ENCODE data around the gene RIOK3.
"Not testable (repeated sequence)": the region's sequence is repeated elsewhere in the genome, so short reads cannot be mapped to it uniquely, and the experiment has no call there.

Gene RIOK3

DNA sequence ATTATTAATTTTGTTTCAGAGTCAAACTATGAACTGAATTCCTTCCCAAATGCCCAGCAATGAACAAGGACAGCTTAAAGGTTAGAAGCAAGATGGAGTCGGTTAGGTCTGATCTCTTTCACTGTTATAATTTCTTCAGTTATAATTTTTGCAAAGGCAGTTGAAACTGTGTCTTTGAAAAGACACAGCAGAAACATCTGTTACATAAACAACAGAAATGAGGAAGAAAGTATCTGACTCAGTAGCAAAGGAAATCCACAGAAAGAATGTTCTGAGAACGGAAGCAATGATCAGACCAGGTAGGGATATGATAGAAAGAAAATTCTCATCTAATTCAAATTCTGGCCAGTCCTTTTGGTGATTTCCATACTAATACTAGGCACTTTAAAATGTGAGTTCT is 45.0 kb downstream of the RIOK3 start:
- no peak for DNase-seq (ENCODE audit: low spot score)

GRCh38 chr18:23498877-23499276 is 45.8 kb downstream of the RIOK3 start:
- peak; percentile 63 for DNase-seq (ENCODE audit: low spot score)

GRCh38 chr18:23499291-23499781 is 46.2 kb downstream of the RIOK3 start:
- DNase-seq (ENCODE audit: low spot score), result no peak

DNA sequence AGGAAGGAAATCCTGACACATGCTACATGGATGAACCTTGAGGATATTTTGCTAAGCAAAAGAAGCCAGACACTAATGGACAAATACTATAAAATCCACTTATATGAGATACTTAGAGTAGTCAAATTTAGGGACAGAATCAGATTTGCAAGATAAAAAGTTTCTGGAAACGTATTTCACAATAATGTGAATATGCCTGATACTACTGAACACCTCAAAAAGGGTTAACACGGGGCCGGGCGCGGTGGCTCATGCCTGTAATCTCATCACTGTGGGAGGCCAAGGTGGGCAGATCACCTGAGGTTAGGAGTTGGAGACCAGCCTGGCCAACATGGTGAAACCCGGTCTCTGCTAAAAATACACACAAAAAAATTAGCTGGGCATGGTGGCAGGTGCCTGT is 48.5 kb downstream of the RIOK3 start:
- DNase-seq (ENCODE audit: low spot score), result no peak

DNA sequence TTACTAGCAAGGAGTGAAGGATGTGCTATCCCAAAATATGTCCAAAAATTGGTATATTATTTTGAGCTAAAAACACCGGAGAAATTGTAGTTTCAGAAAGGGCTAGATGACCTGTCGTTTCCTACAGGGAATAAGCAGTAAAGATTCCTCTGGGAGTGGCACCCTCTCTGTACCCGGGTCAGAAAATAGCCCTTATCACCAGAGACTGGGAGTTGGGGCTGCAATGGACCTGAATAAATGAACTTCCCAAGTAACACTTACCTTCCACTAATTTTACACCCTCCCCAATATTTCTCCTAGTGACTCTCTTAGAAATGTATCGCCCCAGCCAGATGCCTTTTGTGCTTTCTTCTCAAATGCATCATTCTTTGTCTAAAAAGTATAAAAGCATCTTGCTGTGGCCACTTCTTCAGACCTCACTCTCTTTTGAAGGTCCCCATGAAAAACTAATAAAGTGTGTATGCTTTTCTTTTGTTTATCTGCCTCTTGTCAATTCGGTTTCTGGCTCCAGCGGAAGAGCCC is 49.5 kb downstream of the RIOK3 start:
- no peak for DNase-seq (ENCODE audit: low spot score)

DNA sequence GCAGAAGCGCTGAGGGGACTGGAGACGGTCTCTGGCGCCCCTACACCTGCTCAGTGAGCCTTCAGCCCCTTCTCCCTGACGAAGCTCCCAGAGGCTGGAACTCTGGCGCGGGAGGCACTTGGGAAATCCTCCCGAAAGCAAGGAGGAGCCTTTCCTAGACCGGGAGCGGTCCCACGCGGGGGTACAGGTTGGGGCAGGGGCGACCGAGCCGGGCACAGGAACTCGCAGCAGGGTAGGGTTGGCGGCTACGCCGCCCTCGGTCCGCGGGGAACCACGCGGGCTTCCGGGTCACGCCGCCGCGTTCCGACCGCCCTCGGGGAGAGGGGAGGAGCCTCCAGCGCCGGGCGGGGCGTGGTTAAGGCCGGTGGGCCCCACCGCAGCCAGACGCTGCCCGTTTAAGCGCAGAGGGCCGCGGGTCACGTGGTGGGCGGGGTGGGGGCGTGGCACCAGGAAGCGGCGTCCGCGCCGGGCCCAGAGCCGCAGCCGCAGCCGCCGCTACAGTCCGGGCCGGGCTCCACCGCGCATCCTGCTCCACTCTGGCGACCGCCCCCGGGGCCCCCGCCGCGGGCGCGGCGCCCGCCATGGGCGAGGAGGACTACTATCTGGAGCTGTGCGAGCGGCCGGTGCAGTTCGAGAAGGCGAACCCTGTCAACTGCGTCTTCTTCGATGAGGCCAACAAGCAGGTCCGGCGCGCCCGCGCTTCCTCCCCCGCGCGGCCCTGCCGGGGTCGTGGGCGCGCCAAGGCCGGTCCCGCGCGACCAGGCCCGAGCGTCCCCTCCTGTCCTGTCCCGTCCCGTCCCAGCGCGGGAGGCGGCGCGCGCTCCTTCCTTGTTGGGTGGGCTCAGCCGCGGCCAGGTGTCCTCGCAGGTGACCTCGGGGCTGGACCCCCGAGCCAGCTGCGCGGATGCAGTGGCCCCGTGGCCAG is 50.2 kb downstream of the RIOK3 start, which contains the start of gene RMC1:
Gene RMC1, plus strand, starts transcription at position 474 of the 925 bp plus-strand sequence. Its CDS starts 108 bp downstream, at position 582.
- DNase-seq (ENCODE audit: low spot score), result peak; percentile 94

DNA sequence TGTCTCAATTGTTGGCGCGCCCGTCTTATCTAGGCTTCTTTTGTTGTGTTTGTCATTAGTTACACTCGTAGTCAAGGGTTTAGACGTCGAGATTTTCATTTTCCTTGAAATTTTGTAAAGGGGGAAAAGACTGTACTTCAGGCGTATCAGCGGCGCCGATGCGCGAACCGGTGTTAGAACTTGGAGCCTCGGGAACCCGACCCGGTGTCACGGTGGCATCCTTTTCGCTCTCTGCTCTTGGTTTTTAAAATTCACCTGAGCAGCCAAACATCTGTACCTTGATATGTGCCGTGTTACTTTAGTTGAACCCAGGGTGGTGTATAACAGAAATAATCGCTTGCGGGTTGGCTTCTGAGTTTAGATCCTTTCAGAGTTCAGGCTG is 50.9 kb downstream of the RIOK3 start:
- no peak for DNase-seq (ENCODE audit: low spot score)

DNA sequence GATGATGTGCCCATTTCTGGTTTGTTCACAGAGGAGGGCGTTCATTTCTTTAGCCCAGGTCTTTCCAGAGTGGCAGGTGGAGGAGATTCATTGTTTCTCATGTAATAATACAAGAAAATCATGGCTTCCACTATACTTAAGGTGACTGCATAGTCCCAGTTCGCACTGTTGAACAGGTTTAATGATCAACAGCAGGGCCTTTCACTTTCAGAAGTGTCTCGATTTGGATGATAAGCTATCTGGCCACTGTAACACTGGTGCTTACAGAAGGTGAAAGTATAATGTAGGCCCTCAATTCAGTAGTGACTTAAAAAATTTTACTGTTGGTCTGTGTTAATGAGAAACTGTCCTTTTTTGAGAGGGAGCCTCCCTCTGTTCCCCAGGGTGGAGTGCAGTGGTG is 51.6 kb downstream of the RIOK3 start:
- no peak for DNase-seq (ENCODE audit: low spot score)

DNA sequence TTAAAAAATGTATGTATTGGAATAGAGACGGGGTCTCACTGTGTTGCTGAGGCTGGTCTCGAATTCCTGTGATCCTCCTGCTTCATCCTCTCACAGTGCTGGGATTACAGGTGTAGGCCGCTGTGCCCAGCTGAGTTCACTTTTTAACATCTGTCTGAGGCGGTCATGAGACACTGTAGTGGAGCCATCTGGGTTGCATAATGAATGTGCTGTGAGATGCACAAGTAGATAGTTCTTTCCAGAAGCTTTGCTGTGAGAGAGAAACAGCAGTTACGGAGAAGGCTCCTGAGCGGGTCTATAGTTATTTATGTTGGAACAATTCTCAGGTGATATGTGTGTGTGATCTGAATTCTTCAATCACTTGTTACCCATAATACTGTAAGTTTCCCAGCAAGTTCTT is 53.3 kb downstream of the RIOK3 start:
- DNase-seq (ENCODE audit: low spot score), result no peak

DNA sequence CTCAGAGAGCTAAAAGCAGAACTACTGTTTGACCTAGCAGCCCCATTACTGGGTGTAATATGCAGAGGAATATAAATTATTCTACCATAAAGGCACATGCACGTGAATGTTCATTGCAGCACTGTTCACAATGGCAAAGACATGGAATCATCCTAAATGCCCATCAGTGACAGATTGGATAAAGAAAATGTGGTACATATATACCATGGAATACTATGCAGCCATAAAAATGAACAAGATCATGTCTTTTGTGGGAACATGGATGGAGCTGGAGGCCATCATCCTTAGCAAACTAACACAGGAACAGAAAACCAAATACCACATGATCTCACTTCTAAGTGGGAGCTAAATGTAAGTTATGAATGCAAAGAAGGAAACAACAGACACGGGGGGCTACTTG is 57.8 kb downstream of the RIOK3 start:
- DNase-seq (ENCODE audit: low spot score), result not testable (repeated sequence)

DNA sequence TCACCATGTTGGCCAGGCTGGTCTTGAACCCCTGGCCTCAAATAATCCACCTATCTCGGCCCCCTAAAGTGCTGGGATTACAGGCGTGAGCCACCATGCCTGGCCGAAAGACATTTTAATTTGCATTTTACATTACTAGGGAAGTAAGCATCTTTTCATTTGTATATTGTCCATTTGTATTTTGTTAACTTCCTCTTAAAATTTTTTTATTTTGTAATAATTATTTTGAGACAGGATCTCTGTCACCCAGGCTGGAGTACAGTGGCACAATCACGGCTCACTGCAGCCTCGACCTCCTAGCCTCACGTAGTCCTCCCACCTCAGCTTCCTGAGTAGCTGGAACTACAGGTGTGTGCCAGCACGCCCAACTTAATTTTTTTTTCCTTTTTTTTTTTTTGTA is 59.1 kb downstream of the RIOK3 start:
- DNase-seq (ENCODE audit: low spot score), result not testable (repeated sequence)

DNA sequence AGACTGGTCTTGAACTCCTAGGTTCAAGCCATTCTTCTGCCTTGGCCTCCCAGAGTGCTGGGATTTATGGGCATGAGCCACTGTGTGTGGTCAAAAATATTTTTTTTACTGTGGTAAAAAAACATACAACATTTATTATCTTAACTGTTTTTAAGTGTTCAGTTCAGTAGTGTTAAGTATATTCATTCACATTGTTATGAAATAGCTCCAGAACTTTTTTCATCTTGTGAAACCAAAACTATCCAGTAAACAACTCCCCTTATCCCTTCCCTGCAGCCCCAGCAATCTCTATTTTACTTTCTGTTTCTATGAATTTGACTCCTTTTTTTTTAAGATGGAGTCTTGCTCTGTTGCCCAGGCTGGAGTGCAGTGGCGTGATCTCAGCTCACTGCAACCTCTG is 59.6 kb downstream of the RIOK3 start:
- no peak for DNase-seq (ENCODE audit: low spot score)

GRCh38 chr18:23515911-23516546 is 62.9 kb downstream of the RIOK3 start:
- peak; percentile 80 for DNase-seq (ENCODE audit: low spot score)

DNA sequence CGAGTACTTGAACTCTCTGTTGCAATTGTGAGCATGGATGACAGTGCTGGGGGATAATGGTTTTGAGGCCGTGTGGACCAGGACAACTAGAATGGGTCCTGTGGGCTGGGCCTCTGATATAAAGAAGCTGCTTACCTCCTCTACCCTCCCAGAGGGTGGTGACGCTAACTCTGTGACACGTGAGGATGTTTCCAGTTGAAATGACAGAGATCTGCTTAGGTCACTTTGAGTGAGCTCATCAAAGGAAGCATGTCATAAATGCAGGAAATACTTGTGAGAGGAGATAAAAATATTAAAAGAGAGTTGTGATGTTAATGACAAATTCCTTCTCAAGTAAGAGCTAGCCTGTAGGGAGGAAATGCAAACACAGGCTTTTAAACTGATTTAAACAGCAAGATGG is 66.6 kb downstream of the RIOK3 start:
- no peak for DNase-seq (ENCODE audit: low spot score)

- no peak for DNase-seq (ENCODE audit: low spot score)
Observed at GRCh38 chr18:23521271-23521670, 68.2 kb downstream of the RIOK3 start.

GRCh38 chr18:23521907-23522306 is 68.8 kb downstream of the RIOK3 start:
- DNase-seq (ENCODE audit: low spot score), result no peak

DNA sequence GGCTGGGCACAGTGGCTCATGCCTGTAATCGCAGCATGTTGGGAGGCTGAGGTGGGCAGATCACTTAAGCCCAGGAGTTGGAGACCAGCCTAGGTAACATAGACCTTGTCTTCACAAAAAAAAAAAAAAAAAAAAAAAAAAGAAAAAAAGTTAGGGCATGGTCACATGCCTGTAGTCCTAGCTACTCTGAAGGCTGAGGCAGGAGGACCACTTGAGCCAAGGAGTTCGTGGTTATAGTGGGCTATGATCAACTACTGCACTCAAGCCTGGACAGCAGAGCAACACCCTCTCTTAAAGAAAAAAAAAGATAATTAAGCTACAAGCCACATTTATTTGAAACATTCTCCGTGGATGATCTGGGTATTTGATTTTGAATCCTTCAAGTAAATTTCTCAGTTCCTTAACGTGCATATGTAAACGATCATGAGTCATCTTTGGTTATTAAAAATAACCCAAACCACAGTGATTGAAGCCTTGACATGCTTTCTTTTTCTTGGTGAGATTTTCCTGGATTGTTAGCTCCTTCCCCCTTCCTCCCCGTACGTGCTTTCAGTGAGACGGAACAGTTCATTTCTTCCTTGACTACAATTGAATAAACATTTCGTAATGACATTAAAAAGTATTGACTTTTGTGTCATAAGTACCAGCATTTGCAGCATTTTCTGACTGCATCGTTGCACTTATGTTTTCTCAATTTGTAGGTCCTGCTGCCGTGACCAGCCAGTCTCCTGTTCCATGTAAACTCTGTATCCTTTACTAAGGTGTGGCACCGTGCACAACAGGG is 70.5 kb downstream of the RIOK3 start:
- DNase-seq (ENCODE audit: low spot score), result no peak

GRCh38 chr18:23524213-23524707 is 71.2 kb downstream of the RIOK3 start:
- no peak for DNase-seq (ENCODE audit: low spot score)

GRCh38 chr18:23526501-23527063 is 73.5 kb downstream of the RIOK3 start:
- DNase-seq (ENCODE audit: low spot score), result no peak

DNA sequence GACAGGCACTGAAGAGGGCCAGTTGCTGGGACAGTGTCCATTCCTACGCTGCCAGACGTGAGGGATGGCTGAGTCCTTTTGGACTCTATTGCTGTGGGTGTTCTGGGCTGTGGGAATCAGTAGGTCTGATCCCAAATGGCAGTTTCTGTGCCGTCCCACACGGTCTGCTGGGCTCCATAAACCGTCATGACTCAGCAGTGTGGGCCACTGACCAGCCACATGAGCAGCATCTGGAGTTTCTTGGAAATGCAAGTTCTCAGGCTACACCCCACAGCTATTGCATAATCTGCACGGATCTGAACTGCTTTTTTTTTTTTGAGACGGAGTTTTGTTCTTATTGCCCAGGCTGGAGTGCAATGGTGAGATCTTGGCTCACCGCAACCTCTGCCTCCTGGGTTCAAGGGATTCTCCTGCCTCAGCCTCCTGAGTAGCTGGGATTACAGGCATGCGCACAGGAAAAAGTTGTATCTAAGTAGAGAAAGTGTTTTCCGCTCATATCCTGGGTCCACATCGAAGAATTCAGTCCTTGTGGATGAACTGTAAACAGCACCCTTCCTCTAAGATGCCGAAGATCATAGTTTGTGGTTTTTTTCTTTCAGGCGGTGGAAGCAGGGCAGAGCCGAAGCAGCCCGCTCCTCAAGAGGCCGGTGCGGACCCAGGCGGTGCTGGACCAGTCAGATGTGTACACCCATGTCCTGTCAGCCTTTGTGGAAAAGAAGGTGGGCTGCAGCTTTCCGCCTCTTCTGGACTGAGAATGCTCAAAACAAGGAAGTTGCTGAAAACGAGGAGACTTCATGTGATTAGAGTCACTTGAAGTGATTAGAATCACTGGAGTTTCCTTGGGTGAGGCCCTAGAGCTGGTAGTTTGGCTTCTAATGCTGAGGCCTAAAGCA is 75.7 kb downstream of the RIOK3 start:
- no peak for DNase-seq (ENCODE audit: low spot score)

- DNase-seq (ENCODE audit: low spot score), result peak; percentile 11
Observed at GRCh38 chr18:23529604-23530003, 76.5 kb downstream of the RIOK3 start.
